ENCODE data around the gene MOCS2.
A peak's percentile ranks its signal among the peaks of the same experiment; 100 is the strongest.

The MOCS2 gene

GRCh38 chr5:53073348-53073747 lies 36.2 kb downstream of the MOCS2 start:
- Histone ChIP-seq H3K4me3 (ENCODE audit: low read depth, low read length) (no peak overlapping the region), H3K27ac (no peak overlapping the region), H3K9me3 (ENCODE audit: severe bottlenecking) (no peaks in the 10 kb centered on the region), H3K36me3 (no peaks in the 10 kb centered on the region), H3K27me3 (ENCODE audit: insufficient read depth, low read depth, severe bottlenecking) (no peaks in the 10 kb centered on the region)
- TF ChIP-seq, protein P1, sequence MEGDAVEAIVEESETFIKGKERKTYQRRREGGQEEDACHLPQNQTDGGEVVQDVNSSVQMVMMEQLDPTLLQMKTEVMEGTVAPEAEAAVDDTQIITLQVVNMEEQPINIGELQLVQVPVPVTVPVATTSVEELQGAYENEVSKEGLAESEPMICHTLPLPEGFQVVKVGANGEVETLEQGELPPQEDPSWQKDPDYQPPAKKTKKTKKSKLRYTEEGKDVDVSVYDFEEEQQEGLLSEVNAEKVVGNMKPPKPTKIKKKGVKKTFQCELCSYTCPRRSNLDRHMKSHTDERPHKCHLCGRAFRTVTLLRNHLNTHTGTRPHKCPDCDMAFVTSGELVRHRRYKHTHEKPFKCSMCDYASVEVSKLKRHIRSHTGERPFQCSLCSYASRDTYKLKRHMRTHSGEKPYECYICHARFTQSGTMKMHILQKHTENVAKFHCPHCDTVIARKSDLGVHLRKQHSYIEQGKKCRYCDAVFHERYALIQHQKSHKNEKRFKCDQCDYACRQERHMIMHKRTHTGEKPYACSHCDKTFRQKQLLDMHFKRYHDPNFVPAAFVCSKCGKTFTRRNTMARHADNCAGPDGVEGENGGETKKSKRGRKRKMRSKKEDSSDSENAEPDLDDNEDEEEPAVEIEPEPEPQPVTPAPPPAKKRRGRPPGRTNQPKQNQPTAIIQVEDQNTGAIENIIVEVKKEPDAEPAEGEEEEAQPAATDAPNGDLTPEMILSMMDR (IDR thresholded peaks at IDR 0.05; ENCODE audit: low read depth, low read length), result no peak
- DNase-seq, result peak; percentile 76

DNA sequence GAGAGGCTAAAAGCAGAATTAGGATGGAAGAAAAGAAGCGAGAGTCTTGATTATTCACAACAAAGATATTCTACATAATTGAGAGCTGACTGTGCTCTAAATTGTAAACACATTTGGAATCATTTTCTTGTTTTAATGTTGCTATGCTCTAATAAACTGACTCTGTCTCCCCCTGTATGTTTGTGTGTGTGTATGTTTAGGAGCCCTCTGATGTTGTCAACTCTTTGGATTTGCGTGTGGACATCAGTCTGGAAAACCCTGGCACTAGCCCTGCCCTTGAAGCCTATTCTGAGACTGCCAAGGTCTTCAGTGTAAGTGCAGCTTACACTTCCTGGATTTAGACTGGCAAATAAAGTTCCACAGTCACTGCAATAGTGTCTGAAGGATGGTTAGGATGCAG lies 37.8 kb downstream of the MOCS2 start:
- Histone ChIP-seq H3K9me3 (ENCODE audit: severe bottlenecking) (no peaks in the 10 kb centered on the region), H3K27ac (no peak overlapping the region), H3K27me3 (ENCODE audit: insufficient read depth, low read depth, severe bottlenecking) (no peaks in the 10 kb centered on the region), H3K36me3 (no peaks in the 10 kb centered on the region), H3K4me3 (ENCODE audit: low read depth, low read length) (no peak overlapping the region)
- TF ChIP-seq, protein P1 (IDR thresholded peaks at IDR 0.05; ENCODE audit: low read depth, low read length), result no peak
- DNase-seq, result no peak

- no peak for DNase-seq
- TF ChIP-seq, protein P1 (IDR thresholded peaks at IDR 0.05; ENCODE audit: low read depth, low read length), result no peak
- H3K27me3 ChIP-seq (ENCODE audit: insufficient read depth, low read depth, severe bottlenecking), result no peaks in the 10 kb centered on the region
- H3K9me3 ChIP-seq (ENCODE audit: severe bottlenecking), result no peaks in the 10 kb centered on the region
- H3K27ac ChIP-seq, result no peak overlapping the region
- H3K36me3 ChIP-seq, result no peaks in the 10 kb centered on the region
- H3K4me3 ChIP-seq (ENCODE audit: low read depth, low read length), result no peak overlapping the region
These were observed 38.3 kb downstream of the MOCS2 start for GRCh38 chr5:53071298-53071697.

DNA sequence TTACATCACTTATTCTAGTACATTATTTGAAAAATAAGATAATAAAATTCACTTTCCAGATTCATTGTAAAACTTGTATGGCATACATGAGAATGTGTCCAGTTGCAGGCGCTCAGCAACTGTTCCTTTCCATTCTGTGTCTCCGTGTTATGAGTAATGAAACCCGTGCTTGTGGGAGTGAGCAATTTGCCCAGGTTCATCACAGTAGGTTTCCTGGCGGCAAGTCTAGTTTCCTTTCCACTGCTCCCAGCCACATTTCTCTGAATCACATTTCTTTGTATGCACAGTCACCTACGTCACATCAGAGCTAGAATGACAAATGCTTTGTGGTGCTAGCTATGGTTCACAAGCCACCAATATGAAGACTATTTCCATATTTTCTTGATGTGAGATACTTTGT lies 39.9 kb downstream of the MOCS2 start:
- Histone ChIP-seq H3K9me3 (ENCODE audit: severe bottlenecking) (no peaks in the 10 kb centered on the region), H3K4me3 (ENCODE audit: low read depth, low read length) (no peak overlapping the region), H3K27ac (no peak overlapping the region), H3K27me3 (ENCODE audit: insufficient read depth, low read depth, severe bottlenecking) (no peaks in the 10 kb centered on the region), H3K36me3 (no peaks in the 10 kb centered on the region)
- DNase-seq, result no peak
- TF ChIP-seq, protein P1 (IDR thresholded peaks at IDR 0.05; ENCODE audit: low read depth, low read length), result no peak

DNA sequence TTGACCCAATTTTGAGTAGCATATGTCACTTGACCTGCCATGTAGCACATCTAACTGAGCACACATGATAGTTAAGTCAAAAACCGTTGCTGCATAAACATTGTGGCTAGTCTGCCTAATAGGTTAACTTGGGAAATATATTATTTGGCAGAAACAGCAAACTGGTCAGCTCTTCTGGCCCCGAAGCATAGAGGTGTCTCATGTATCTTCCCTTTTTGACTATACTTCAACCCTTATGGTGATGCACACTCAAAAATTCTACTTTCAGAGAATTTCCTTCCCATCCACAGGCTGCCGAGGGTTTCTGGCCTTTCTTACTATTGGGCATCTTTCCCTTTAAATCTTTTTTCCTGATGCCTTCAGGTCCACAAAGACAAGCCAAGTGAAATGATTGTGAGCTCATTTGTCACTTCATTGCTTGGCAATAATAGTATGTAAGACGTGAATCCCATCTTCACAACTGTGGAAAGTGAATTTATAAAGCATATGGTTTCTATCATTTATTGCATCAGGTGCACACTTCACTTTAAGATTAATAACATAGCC lies 41.2 kb downstream of the MOCS2 start:
- no peaks in the 10 kb centered on the region for H3K27me3 ChIP-seq (ENCODE audit: insufficient read depth, low read depth, severe bottlenecking)
- TF ChIP-seq, protein P1 (IDR thresholded peaks at IDR 0.05; ENCODE audit: low read depth, low read length), result no peak
- no peak overlapping the region for H3K27ac ChIP-seq
- no peak for DNase-seq
- no peaks in the 10 kb centered on the region for H3K36me3 ChIP-seq
- no peak overlapping the region for H3K4me3 ChIP-seq (ENCODE audit: low read depth, low read length)
- no peaks in the 10 kb centered on the region for H3K9me3 ChIP-seq (ENCODE audit: severe bottlenecking)

DNA sequence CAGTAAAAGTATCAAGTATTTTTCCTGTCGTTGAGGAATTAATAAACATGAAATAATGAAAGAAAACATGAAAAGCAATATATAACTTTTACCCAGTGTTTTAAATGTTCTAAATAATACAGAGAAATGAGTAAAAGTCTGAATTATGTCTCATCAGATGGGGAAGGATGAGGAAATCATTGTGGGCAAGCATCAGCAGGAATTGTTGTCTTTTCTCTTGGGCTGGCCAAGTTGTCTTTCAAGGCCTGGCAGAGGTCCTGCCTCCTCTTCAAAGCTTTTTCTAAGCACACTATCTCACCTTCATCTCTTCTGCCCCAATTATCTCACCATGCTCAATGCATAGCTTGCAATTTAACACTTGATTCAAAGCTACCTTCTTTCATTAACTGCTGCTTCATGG lies 41.9 kb downstream of the MOCS2 start:
- no peak for DNase-seq
- H3K27ac ChIP-seq, result no peak overlapping the region
- H3K4me3 ChIP-seq (ENCODE audit: low read depth, low read length), result no peak overlapping the region
- H3K9me3 ChIP-seq (ENCODE audit: severe bottlenecking), result no peaks in the 10 kb centered on the region
- no peaks in the 10 kb centered on the region for H3K27me3 ChIP-seq (ENCODE audit: insufficient read depth, low read depth, severe bottlenecking)
- TF ChIP-seq, protein P1 (IDR thresholded peaks at IDR 0.05; ENCODE audit: low read depth, low read length), result no peak
- no peaks in the 10 kb centered on the region for H3K36me3 ChIP-seq

Data from WERI-Rb-1 (cell line).